GM18502 (cell line): ENCODE measurements around the gene KIAA0232.
"Not testable (repeated sequence)": the region's sequence is repeated elsewhere in the genome, so short reads cannot be mapped to it uniquely, and the experiment has no call there.

ENCODE experiments used
- ATAC-seq: cut with Tn5 transposase; IDR thresholded peaks from one replicate; pipeline ENCODE4 v1.9.1; 2021; ENCODE audit warnings: mild to moderate bottlenecking; ENCODE audit not compliant: unreplicated experiment, poor library complexity

KIAA0232 gene

DNA sequence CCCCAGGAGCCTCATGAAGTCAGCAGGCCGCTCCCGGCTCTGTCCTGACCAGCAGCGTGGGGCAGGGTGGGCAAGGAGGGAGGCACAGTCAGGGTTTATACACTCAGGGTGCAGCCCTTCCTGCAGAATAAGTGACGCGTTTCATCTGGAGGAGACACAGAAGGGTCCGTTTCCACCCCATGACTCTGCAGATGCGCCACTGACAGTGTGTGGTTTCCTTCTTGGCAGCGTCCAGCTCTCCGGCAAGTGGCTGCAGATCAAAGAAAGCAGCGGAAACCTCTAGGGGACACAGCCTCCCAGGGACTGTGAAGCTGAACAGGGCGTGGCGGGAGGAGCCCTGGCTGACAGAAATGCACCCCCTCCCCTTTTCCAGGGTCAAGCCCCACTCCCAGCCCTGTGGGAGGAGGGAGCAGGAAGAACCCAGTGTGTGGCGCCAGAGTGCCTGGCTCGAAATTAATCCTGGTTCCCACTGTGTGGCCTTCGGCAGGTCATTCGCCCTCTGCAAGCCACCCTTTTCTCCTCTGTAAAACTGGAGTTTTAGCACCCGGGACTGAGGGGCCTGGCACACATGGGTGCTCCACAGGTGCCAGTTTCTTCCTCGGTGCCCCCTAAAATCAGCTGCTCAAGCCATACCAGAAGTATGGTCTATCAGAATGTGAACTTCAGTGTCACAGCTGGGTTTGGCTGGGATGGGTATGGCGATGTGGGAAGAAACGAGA is 109.8 kb downstream of the KIAA0232 start:
- ATAC-seq, result no peak

DNA sequence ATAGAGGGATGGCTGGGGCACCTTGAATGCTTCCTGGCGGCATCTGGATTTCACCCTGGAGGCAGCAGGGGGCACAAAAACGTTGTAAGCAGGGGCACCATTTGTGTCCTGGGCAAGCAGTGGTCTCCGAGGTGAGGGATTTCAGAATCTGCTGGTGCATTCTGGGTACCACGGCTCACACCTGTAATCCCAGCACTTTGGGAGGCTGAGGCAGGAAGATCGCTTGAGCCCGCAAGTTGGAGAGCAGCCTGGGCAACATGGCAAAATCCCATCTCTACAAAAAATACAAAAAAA is 110.3 kb downstream of the KIAA0232 start:
- ATAC-seq, result no peak

DNA sequence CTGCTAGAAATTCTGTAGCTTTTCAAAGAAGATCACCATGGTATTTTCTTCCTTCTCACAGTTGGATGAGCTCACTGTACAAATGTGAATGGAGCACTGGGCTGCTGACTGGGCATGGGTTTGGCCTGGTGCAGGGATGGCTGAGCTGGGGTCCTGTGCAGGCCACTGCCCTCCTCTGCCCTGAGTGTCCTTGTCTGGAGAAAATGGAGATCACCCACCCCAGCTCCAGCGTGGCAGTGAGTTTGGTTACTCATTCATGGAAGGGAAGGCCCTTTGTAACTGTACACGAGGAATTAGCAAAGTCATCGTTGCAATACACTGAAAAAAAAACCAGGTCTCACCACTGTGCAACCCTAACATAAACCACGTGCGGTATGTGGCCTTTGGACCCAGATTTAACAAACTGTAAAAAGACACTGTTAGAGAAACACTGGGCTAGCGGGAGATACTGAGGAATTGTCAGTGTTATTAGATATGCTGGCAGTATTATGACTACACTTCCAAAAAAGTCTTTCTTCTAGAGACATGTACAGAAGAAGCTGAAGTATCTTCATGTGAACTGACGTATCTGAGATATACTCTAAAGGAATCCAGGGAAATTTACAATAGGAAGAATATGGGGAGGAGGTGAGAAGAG is 111.0 kb downstream of the KIAA0232 start:
- ATAC-seq, result no peak

DNA sequence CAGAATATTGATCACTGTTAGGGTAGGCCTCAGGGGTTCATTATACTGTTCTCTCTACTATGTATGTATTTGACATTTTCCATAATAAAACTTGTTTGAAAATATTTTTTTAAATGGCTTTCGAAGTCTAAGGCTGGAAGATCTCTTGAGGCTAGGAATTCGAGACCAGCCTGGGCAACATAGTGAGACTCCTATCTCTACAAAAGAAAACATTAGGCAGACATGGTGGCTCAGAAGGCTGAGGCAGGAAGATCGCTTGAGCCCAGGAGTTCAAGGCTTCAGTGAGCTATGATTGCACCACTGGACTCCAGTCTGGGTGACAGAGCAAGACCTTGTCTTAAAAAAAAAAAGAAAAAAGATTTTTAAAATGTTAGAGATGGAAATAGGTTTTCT is 111.6 kb downstream of the KIAA0232 start:
- no peak for ATAC-seq

DNA sequence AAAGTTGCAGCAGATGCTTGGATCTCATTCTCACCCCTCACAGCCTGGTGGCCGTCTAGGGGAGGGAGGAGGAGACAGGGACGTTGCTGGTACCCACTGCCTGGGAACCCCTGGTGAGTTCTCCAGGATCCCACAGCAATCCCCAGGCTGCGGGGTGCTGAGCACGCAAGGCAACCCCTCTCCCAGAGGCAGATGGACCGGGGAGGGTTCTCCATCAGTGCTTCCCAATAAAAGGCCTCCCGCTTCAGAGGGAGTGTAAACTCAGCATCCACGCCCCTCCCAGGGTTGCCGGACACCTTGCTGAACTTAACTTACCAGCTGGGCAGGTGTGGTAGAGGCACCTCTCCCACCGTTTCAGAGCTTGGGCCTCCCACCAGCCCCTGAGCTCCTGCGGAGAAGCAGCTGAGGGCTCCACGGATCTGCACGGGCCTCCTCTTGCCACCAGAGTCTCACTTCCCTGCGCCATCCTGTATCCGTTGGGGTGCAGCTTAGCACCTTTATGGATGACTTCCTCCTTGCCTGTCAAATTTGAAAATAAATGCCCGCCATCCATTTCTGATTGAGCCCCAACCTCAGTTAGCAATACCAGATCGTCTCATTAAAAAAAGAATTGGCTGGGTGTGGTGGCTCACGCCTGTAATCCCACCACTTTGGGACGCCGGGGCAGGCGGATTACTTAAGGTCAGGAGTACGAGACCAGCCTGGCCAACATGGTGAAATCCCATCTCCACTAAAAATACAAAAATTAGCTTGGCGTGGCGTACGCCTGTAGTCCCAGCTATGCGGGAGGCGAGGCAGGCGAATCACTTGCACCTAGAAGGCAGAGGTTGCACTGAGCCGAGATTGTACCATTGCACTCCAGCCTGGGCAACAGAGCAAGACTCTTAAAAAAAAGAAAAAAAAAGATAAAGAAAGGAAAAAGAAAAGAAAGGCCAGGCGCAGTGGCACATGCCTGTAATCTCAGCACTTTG is 112.3 kb downstream of the KIAA0232 start:
- no peak for ATAC-seq

DNA sequence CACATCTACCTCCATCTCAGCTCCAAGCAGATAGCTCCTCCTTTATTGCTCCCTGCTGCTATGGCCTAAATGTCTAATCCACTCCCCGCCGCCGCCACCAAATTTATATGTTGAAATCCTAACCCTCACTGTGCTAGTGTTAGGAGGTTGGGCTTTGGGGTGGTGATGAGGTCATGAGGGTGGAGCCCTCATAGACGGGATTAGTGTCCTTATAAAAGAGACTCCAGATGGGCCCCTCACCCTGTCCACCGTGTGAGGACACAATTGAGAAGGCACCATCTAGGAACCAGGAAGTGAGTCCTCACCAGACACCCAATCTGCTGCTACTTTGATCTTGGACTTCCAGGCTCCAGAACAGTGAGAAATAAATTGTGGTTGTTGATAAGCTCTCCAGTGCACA is 113.5 kb downstream of the KIAA0232 start:
- no peak for ATAC-seq

DNA sequence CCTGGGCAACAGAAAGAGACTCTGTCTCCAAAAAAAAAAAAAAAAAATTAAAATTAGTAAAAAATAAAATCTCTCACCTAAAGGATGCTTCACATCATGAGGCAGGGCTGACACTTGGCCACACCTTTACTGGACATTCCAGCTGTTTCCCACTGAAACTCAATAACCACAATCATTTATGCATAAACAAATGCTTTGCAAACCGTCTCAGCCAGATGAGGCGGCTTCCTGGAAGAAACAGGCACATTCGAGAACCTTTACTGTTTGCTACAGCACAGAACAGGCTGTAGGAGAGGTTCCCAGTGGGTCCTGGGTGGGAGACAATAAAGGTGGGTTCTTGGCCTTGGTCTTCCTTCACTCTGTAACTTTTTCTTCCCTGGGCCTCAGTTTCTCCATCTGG is 116.2 kb downstream of the KIAA0232 start:
- ATAC-seq, result no peak

DNA sequence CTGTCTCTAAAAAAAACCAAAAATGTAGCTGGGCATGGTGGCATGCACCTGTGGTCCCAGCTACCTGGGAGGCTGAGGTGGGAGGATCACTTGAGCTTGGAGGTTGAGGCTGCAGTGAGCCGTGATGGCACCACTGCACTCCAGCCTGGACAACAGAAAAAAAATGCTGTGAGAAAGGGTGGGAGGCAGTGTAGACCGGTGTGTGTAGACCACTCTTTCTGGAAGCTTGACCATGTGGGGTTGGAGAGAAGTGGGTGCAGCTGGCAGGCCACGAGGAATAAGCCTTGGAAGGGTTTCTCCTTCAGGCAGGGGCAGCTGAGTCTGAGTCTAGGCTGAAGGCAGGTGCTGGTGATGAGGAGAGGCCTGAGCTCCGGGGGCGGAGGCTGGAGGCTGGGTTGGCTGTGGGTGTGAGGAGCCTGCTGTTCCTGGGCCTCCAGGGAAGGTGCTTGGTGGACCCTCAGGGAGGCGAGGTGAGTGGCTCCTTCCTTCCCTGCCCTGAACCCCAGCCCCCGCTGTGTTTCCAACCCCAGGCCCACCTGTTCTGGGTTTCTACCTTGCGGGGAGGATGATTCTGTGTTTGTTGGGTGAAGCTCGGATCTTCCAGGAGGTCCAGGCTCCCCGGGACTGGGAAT is 117.8 kb downstream of the KIAA0232 start:
- no peak for ATAC-seq

DNA sequence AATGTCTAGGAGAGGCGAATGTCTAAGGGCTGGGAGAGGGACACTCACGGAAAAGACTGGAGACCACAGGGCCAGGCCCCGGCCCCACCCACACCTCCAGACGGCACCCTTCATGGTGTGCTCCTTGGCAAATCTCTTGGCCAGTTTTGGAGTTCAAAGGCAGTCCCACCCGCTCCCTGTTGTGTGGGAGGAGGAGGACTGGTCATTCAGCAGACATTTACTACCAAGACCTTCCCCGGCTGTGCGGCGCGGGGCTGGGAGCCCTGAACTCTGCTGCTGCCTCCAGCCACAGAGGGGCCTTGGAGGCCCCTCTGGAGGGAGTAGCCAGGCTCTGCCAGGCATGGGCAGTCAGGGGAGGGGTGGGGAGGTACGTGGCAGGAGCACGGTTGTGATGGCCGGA is 118.4 kb downstream of the KIAA0232 start:
- no peak for ATAC-seq

DNA sequence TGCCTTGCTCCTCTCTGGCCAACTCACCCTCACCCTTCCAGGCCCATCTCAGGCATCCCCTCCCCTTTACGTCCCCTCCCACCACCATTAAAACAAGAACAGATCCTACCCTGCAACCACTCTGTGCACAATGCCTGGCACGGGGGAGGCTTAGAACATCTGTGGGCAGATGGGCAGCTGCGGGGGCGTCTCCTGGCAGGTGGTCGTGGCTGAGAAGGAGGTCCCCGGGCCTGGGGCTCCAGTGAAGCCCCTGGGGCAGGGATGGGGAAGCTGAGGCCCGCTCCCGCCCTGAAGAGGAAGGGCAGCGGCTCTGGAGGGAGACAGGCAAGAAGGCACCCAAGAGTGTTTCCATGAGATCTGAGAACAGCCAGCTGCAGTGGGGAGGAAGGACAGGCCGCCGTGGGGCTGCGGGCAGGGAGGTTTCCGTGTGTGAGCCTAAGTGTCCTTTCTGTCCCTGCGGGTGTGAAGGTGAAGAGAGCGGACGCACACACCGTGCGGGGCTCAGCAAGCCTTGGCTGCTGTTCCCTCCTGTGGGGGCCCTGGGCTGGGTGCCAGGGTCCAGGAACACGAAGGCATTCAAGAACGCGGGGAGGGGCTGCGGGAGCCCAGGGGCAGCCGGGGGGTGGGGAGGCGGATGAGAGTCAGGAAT is 119.3 kb downstream of the KIAA0232 start:
- no peak for ATAC-seq

DNA sequence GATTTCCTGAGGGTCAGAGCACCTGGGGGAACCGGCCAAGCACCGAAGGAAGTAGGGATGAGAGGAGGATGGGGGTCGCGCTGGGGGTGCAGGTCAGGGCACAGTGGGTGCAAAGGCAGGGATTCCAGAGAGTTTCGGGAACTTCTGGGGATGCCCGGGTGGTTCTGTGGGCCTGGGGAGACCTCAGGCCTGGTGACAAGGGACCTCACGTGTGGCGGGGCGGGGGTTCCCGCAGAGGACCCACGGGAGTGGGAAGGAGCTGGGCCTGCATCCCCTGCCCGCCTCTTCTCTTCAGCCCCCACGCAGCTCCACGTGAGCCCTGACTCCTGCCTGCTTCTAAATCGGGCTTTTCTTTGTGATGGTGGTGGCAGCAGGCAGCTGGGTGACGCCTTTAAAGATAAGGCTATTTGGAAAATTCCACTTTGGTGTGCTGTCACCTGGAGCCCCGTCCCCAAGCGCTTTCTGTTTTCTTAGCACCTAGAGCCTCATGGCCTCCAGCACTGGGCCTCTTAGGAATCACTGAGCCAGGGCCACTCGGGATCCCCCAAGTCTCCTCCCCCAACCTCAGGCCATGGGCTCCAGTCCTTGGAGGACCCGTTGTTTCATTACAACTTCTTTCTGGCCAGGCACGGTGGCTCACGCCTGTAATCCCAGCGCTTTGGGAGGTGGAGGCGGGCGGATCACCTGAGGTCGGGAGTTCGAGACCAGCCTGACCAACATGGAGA is 120.0 kb downstream of the KIAA0232 start:
- no peak for ATAC-seq

DNA sequence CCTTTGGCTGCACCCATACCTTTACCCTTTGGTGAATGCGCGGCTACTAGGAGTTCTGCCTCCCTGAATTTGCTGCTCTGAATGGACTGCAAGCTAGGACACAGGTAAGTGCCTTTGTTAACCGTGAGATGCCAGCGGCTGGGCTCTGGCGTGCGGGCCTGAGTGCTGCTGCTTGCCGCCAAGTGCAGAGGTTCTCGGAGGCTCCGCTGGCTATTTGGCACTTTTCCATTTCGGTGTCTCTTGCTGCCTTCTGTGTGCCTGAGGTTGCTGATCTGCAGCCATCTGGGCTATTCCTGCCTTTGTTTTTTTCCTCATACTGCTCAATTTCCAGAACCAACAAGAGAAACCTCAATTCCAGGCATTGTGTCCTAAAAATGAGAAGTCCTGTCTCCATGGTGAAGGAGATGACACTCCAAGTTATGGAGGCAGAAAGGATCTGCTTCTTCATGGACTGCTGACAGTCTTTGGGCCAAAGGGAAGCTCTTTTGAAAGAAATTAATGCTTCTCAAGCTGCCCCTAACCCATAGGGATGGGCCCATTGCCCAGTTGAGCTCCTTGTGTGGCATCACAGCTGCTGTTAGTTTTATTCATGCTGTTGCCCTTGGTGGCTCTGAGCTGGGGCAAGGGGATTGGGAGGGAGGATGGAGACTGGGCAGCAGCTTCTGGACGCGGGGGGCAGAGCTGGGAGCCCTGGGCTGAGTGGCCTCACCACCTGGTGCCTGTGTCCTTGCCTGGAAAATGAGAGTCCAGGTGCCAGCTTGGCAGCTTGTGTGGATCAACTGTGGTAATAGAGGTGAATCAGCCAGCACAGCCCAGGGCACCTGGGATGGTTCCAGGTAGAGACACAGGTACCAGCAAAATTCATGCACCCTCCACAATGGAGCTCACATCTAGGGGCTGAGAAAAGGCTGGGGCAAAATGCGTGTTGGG is 123.3 kb downstream of the KIAA0232 start:
- no peak for ATAC-seq

DNA sequence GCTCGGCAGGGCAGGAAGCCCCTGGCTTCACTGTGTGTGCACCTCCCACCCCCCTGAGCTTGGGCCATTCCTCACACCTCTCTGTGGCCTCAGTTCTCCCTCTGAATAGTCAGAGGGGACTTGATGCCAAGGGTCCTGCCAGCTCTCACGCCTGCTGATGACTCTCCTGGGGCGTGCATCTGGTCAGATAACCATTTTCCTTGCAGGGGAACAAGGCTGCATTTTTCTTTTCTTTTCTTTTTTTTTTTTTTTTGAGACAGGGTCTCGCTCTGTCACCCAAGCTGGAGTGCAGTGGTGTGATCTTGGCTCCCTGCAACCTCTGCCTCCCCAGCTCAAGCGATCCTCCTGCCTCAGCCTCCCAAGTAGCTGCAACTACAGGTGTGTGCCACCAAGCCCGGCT is 124.0 kb downstream of the KIAA0232 start:
- not testable (repeated sequence) for ATAC-seq

DNA sequence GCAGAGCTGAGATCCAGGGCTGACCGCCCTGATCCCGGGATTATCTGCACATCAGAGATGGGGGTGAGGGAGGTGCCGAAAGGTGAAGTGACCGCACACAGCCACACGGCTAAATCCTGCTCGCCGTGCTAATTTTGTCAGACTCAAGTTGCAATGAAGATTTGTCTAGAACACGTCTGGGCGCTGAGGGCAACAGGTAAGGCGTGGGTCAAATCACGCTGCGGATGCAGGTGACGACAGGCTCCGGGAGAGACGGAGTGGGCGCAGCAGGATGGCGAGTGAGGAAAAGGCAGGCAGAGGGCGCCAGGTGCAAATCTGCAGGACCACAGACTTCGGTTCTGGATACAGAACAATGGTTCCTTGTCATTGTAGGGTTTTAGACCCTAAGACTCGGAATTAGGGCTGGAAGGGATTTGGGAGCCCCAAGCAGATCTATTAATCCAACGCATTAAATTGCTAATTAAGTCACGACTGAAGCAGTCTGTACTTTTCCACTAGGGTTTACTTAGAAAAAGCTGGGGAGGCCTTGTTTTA is 125.2 kb downstream of the KIAA0232 start:
- ATAC-seq, result no peak

DNA sequence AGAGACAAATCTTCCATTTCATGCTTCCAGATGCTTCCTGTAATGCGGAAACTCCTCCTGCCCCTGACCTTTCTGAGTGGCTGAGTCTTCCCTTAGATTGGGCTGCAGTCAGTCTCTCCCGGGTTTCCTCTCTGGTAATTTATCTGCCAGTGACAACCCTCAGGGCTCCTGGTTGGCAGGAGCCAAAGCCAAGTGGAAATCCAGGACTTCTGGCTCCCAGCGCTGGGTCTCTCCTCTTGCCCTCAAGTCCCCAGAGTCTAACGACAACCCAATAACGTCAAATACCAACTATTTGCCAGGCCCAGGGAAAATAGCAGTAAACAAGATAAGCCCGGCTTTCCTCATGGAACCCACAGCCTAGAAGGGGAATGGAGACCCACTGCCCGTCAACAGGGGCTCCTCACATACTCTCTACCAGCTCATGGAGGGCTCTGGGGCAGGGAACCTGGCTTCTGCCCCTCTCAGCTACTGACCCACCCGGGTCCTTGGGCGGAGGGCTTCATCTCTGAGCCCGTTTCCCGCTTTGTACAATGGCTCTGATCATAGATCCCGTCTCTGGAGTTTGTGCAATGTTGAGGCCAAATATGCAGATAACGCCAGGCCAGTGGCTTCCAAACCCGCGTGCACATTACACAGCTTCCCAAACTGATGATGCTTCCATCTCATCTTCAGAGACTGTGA is 126.0 kb downstream of the KIAA0232 start:
- no peak for ATAC-seq

DNA sequence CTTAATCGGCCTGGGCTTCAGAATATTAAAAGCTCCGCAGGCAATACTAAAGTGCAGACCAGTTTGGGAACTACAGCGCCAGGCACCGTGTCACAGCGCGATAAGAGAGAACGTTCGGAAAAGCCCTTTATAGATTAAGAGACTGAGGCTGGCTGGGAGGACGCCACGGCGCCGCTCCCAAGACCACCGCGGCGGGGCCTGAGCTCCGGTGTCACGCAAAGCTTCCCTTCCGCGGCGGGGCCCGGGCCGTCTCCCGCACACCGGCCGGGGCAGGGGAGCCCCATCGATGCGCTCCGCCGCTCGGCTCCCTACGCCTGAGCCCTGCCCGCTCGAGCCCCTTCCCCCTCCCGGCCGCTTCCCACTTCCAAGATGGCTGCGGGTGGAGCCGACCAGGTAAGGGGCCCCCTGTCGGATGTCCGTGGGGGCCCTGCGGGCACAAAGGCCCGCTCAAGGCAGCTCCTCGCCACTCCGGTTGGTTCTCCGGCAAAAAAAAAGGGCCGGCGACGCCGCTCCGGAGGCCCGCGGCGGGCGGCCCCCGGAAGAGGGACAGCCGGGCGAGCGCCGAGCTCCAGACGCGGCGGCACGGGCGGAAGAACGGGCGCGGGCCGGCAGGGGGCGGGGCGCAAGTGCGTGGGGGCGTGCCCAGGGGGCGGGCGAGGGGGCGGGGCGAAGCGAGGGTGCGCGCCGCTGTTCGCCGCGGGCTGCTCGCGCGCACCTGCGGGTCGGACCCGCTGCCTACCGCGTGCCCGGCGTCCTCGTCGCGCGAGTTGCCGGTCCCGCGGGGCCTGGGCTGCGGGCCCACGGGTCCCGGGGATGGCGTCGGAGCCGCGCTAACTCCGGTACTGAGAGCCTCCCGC is 126.8 kb downstream of the KIAA0232 start, which contains the start of gene TBC1D14:
Gene TBC1D14 (plus strand): TSS at position 714 of the 857 bp plus-strand sequence. CDS start 13,564 bp downstream, outside the sequence.
- peak; percentile 88 for ATAC-seq

DNA sequence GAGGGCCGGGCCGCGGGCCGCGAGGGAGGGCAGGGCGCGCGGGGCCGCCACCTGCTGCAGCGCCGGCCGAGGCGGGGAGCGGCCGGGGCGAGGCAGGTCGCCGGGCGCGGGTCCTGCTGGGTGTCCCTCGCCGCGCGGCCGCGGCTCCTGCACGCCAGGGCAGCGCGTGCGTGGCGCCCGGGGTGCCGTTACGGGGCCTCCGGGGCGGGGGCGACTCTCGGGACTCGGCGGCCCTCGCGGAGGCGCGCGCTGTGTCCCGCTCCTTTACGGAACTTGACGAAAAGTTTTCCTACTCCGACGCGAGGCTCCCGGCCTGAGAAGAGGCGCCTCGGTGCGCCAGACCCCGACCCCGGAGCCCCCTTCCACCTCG is 127.4 kb downstream of the KIAA0232 start:
- peak; percentile 34 for ATAC-seq
